NK-92 treated with Interleukin-12 subunit alpha and Interleukin-12 subunit beta, amount 100 ng/mL, for 24 hours (cell line): ENCODE measurements around the gene PSMG4.

Experiments used
- DNase-seq: peaks from one replicate; lab custom pipeline; 2025; lab: John Stamatoyannopoulos, UW

Gene PSMG4

DNA sequence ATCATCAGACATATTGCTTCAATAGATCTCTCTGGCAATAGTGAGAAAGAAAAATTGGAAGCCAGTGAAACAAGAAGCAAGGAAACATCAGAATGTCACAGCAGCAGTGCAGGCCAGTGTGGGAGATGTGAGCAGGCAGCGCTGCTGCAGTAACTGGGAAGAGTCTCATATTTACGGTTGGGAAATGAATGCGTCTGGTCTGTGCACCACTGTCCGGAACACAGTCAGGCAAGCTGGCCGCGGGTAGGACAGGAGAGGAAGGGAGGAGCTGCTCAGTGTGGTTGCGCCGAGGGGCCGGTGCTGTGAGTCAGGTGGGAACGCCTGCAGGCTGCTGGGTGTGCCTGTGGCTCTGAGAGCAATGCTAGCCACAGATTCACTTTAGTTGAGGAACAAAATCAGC, 6.4 kb upstream of the PSMG4 start:
- DNase-seq, result no peak

DNA sequence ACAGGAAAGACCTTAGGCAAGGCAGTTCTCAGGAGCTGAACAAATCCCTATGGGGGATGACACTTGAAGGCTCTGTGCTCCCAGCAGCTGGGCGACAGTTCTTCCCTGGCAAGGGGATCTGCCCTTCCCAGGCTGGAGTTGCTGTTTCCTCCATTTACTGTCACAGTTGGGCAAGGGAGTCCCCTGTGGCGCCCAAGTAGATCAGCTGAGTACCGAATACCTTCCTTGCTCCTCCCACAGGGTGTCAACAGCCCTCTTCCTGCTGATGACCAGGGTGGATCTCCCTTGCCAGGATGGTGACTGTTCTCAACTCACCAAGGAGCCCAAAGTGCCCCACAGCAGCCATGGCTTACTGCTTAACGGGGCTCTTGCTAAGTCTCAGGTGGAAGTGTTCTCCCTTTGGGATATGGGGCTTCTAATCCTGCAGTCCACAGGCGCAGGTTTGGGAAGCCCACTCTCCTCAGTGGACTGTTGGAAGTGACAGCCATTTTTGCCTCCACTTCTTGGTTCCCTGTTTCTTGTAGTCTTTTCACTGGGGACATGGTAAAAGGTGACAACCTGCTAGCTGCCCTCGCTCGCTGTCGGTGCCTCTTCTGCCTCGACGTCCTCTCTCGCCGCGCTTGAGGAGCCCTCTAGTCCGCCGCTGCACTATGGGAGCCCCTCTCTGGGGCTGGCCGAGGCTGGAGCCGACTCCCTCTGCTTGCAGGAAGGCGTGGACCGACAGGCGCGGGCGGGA, 5.7 kb upstream of the PSMG4 start:
- no peak for DNase-seq

DNA sequence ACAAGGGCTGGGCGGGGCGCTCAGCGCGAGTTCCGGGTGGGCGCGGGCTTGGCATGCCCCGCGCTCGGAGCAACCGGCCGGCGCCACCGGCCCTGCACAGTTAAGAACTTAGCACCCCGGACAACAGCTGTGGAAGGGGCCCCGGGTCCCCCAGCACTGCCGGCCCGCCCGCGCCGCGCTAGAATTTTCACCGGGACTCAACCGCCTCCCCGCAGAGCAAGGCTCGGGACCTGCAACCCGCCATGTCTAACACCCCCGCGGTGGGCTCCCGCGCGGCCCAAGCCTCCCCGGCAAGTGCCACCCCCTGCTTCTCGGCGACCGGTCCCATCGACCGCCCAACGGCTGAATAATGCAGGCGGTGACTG, 5.2 kb upstream of the PSMG4 start:
- no peak for DNase-seq

DNA sequence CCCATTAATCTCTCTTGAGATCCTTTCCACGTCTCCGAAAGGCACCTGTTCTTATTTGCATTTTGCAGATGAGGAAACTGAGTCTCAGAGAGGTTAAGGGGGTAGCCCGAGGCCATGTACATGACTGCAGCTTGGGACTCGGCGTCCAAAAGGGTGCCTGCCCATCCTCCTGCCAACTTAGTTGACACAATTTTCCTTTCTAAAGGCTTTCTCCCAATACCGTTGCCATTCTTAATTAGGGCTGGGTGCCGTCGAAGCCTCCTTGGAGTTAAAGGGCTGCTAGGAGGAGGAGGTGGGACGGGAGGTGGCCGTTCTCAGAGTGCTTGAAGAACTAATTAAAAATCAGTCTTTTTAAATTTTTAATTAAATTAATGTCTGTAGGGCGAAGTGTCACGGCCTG, 546 bp upstream of the PSMG4 start:
- no peak for DNase-seq

DNA sequence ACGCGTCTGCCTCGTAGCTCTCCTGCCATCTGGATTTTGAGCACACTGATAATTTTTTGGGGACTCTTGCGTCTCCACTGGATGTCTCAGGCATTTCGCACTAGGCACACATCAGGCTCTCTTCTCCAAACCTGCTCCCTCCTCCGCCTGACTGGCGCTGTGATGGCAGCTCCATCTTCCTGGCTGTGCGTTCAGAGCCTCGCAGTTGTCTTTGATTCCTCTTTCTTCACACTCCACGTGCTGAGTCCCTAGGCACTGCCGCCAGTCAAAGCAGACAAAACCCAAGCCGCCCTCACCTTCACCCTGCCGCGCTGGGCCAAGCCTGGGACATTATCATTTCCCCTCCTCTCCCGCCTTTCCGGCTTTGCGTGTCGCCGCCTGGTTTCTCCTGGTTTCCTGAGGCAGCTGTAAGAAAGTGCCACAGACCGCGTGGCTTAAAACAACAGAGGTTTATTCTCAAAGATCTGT, 778 bp downstream of the PSMG4 start:
- DNase-seq, result peak; percentile 41

DNA sequence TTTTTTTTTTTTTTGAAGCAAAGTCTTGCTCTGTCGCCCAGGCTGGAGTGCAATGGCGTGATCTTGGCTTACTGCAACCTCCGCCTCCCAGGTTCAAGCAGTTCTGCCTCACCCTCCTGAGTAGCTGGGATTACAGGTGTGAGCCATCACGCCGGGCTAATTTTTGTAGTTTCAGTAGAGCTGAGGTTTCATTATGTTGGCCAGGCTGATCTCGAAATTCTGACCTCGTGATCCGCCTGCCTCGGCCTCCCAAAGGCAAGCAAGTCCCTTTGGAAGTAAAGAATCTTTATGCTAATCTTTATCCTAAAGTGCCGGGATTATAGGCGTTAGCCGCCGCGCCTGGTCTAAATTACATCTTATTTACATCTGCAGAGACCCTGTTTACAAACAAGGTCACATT, 1.5 kb downstream of the PSMG4 start:
- DNase-seq, result no peak

DNA sequence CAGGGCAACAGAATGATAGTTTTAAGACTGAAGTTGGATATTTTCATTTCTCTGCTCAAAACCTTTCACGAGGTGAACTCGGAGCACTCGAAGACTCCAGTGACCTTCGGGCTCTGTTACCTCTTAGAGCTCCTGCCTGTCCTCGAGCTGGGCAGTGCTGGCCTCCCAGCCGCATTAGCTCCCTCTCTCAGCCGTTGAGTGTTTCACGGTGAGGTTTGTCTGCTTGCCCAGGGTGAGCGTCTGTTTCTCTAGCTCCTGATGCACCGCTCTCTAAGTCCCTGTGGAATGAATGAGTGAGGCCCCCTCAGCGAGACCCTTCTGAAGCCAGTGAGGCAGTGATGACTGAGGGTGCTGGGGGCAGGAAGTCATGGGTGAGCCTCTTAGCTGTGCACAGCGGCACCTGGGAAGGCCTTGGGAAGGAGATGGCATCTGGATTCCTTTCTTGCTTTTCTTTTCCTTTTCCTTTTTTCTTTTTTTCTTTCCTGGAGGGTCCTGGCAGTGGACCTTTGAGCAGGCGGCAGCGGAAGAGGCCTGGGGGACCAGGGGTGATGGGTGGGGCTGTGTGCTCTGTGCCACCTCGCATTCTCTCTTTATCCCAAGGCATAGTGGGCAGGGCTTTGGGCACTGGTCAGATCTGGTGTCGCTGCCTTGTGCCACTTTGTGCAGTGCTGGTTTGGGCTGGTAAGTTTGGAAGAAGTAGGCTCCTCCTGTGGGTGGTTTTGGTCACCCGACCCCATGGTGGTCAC, 2.2 kb downstream of the PSMG4 start:
- DNase-seq, result no peak

DNA sequence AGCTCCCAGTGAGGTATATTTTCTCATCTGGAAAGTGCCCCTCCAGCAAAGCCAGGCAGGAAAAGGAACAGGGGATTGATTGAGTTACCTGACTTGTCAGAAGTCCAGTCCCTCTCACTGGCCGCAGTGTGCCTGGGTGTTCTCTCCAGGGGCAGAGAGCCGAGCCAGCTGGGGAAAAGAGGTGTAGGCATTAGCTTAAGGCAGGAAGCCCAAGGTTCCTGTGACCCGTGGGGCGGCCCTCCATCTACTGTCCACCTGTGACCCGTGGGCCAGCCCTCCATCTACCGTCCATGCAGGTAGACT, 2.7 kb downstream of the PSMG4 start:
- no peak for DNase-seq

DNA sequence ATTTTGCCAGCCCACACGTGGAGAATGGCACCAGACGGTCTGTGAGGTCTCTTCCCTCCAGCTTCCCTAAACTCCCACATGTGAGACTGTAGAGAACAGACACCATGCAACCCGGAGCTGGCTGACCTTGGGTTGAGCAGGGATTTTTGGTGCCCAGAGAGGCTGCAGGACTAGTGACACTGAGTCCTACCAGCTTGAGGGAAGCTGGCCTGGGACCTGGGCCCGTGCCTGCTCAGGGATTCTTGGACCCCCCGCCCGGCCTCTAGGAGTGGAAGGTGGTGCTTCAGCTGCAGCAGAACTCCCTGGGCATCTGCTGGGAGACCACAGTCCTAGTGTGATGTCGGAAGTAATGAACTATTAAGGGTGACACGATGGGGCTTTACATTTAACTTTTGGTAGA, 3.2 kb downstream of the PSMG4 start:
- no peak for DNase-seq

DNA sequence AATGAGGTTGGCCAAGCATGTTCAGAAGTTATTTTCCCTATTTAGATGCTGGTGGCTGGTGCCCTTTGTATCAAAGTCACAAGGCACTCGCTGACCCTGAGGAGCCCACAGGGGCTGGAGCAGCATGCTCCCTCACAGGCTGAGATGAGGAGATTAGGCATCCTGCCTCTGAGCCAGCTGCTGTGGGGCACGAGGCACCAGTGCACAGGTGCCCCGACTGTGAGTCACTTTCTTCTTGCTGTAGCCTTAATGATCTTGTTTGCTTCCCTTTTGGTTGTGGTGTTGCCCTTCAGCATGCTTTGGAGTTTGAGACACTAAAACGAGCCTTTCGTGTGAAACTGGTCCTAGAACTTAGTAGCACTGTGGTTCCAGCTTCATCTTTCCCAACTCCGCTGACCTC, 4.3 kb downstream of the PSMG4 start:
- no peak for DNase-seq

DNA sequence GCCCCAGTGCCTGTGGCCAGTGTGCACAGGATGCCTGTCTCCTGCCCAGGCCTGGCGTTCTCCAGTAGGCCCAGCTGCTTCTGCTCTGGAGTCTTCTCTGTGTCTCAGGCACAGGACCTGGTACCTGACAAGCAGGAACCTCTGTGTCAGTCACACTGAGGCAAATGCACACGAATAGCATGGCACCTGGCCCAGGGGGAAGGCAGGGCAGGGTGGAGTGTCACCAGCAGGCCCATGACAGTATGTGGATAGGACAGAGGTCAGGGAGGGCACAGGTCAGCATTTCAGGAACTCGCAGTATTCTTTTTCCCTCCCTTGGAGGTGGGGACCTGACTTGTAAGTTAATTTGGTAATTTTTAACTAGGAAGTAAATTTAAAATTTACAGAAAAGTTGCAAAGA, 5.6 kb downstream of the PSMG4 start:
- no peak for DNase-seq

DNA sequence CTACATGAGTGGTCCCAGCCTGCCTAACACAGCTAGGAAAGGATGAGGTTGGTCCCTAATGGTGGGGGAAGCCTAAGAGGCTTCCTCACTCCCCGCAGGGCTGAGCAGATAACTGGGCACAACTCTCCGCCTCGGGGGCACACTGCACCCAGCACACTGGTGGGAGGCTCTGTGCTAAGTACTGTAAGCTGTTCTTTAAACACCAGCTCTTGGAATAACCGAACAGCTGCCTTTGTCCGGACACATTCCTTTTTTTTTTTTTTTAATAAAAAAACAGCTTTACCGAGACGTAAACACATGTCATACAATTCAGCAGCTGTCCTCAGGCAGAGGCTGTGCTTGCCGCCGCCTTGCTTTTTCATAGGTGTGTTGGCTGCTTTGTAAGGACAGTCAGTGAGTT, 6.9 kb downstream of the PSMG4 start:
- no peak for DNase-seq

DNA sequence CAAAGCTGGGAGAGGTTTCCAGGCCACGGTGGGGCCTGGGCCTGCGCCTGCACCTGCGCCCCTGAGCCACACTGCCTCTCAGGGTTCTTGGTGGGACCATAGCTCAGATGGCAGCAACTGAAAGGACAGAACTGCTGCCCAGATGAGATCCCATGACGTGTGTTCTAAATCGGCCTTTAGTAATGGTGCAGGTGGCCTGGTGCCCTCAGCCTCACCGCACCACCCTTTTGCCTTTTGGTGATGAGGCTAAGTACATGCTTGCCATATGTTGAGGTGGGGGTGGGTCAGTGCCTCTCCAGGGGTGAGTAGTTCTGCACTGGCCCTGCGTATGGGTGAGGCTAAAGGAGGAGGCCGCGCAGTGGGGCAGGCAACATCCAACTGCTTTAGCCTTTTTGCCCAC, 7.4 kb downstream of the PSMG4 start:
- no peak for DNase-seq

DNA sequence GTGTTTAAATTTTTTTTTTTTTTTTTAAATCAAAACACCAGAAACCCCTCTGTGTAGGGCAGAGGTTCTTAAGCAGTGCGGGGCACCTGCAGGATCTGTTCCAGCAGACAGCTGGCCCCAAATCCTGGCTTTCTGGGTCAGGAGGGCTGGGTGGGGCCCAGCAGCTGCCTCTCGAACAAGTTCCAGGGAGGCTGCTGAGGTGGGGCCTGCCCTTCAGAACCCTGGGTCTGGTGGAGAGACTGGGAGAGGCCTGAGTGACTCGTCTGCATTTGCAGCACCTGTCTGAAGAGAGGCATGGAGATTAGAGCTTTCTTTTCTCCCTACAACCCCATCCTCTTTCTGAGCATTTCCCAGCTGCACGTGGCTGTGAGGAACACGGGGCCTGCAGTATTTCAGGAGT, 8.4 kb downstream of the PSMG4 start:
- DNase-seq, result no peak

DNA sequence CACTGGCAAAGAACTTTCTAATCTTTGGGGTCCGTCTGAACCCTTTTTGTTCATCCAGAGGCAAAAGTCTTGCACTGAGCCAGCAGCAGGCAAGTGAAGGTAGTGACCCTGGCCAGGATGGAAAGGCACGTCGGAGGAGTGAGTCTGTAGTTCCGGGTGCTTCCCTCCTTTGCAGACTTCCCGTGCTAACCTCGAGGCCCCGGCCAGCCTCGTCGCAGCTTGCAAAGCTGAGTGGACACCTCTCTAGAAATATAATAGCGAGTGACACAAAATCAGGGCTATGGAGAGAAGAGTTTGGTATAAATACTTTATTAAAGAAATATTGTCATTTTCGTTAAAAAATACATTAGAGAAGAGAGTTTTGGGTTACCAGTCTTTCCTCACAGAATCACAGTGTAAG, 9.9 kb downstream of the PSMG4 start:
- no peak for DNase-seq

DNA sequence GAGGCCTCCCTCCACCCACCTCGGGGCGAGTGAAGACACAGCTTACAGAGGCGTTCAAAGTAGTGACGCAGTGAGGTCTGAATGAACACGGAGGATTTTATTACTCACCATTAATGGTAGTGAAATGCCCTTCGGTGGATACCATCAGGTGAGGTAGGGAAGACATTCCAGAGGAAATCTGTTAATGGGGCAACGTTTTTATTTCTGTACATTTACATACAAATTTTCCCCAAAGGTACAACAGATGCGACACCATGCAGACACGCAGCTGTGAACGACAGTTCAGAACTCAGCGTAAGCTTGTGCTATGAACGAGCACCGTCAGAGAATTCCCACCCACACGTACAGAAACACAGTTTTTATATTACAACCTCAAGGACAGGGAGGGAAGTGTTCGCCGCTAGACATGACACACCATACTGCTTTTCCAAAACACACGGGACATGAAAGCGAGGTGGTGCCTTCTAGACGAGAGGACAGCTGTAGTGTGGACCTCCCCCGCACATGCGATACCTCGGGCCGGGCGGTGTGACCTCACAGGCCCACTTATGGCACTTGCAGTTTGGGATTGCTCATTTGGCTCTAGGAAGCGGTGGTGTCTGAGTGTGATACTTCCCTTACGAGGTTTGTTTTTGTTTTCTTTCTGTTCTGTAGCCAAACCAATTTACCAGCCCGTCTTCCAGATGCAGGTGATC, 10.7 kb downstream of the PSMG4 start:
- no peak for DNase-seq

DNA sequence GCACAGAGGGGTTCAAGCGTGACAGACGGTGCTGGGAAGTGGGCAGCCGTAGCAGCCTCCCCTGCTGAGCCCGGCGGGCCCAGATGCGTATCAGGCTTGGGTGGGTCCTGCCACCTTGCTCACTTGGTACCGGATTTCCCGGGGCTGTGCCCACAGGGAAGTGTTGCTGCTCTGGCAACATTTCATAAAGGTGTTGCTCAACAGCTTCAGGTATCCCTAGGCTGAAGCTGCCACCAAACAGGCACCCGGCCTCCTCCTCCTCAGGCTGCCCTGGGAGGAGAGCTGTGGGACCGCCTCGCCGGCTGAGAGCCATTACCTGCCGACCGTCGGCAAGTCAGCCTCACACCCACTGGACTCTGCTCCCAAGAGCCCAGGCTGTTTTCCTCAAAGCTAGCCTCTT, 11.5 kb downstream of the PSMG4 start:
- no peak for DNase-seq

DNA sequence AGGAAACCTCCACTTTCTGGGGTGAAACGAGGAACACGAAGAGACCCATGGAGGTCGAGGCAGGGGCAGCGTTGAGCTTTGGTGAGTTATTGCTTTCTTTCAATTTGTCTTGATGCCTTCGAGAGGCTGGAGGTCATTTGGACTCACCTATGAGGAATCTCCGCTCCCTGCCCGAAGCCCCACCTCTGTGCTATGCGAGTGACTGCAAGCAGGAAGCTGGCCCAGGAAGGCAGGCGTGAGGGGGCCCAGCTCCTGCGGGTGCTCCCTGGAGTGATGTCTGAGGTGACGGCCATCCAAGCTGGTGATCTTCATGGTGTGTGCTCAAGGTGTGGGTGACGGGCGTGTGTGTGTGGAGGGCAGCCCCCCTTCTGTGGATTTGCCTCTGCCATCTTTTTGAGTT, 13.0 kb downstream of the PSMG4 start:
- no peak for DNase-seq

DNA sequence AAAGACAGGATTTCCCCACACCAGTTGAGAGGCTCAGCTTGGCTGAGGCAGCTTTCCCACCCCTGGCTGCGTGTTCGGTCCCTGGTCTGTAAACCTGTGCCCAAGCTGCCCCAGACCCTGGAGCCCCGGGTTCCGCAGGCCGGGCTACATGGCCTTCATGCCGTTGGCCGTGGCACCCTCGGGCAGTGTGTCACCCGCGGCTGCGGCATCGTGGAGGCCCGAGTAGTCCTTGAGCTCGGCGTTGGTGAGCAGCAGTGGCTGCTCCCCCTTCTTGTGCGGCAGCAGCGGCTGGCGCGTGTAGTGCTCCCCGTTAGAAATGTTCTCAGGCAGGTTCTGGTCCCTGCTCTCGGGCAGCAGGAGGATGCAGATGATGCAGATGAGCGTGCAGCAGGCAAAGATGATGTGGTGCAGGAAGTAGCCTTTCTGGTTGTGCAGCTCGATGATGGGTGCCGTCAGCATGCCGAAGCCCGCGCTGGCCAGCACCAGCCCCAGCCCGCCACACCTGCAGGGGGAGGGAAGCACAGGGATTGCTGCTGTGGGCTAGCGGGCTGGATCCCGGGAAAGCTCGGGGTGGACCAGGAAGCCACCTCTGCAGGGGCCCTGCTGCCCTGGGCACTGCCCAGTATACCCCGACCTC, 14.3 kb downstream of the PSMG4 start:
- no peak for DNase-seq

DNA sequence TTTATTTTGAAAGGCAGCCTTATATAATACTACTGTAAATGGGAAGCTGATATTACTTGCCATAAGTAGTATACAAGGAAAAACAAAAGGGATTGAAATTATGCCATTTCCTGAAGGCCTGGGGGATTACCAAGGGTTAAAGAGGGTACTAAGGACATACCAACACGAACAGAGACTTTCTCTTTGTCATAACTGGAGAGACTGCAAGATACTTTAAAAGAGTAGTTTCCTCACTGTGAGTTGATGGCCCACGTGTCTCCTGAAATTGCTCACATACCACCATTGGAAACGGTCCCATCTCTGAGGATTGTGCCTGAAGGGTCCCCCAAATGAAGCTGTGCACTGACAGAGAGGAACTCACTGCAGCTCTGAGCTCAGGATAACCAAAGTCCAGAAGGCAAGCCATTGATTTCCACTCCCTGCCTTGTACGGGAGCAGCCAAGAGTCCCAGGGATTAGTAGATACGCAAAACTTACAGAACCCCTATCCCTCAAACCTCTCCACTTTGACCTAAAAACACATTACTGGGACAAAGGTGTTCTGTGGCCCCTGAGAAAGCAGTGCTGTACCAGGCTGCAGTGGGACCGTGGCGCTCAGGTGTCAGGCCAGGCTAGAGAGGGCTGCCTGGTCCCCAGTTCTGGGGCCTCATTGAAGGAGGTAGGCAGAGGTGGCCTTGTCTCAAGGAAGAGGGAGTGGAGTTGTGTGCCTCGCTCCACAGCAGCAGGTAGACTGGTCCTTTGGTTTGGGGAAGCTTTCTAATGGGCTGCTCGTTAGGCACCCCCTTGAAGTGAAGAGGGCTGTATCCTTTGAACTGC, 15.2 kb downstream of the PSMG4 start:
- no peak for DNase-seq

DNA sequence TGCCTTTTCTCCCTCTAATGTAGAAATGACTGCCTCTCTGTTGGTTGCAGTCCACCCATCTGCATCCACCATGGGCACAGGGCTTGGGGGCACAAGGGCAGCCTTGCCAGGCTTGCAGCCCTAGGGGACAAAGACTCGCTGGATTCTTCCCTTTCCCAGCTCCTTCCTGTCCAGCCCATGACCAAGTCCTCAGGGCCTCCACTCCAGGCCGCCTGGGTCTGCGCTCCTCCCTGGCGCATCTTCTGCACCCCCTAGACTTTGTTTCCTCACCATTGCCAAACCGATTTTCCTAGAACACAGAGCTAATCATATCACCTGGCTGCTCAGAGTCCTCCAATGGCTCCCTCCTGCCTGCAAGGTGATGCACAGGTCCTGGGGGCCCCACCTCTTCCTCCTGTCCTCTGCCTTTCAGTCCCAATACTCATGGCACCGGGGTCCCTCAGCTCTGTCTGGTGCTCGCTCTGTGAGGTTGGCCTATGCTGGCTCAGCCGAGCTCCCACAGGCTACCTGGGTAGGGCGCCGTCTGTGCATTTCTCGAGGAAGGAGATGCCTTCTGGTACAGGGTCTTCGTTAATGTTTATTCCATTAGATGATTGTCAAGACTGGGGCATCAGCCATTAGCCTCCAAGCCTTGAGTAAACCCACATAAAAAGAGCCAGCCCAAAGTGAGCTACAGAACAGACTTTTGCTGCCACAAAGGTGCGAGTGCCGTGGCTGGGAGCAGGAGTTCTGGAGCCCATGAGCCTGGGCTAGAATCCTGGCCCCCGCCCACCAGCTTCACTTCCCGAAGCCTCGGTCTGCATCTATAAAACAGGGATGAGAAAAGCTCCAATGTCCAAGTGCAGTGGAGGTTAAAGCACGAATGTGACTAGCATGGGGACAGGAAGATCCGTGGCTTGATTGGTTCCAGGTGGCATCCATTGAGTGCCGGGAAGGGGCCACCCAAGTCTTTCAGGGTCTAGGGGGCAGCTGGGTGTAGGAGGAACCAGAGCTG, 17.7 kb downstream of the PSMG4 start:
- DNase-seq, result no peak
